CD14-positive monocyte (primary cell): ENCODE data around the gene YDJC. TPM values are rescaled to one million over a fixed set of nuclear protein-coding genes. Genes with fewer than 3 reads are reported as not detected.

Experiments used
- DNase-seq, 3 donors: peaks; one replicate each; pipeline ENCODE4 v3.0.0-alpha.2; 2011 to 2022
- H2AFZ ChIP-seq: 2 replicates; pipeline ENCODE4 v1.6.0; 2012; ENCODE audit warnings: mild to moderate bottlenecking, low read depth, low read length, inconsistent platforms; ENCODE audit not compliant: insufficient read depth, poor library complexity, severe bottlenecking
- H3K27ac ChIP-seq, 2 donors: 1 replicate in 1 of 2; 2 replicates in 1 of 2; pipeline ENCODE4 v1.5.1; 2012 to 2013; ENCODE audit warnings: low read length in 2 of 2, control low read depth in 1 of 2, inconsistent platforms in 1 of 2, low read depth in 1 of 2, mild to moderate bottlenecking in 1 of 2
- H3K27me3 ChIP-seq, 2 donors: one replicate each; pipeline versions ENCODE4 v1.6.0 to v1.6.1; 2011 to 2013; ENCODE audit warnings: low read length in 2 of 2; ENCODE audit not compliant: control insufficient read depth in 2 of 2, insufficient read depth in 2 of 2
- H3K36me3 ChIP-seq, 2 donors: replicated peaks in 1 of 2; 1 replicate in 1 of 2; 2 replicates in 1 of 2; pipeline versions ENCODE4 v1.5.1 to v1.6.1; 2012 to 2013; ENCODE audit warnings: low read length in 2 of 2, control low read depth in 1 of 2, inconsistent platforms in 1 of 2, mild to moderate bottlenecking in 1 of 2; ENCODE audit not compliant: insufficient read depth in 2 of 2, control insufficient read depth in 1 of 2
- H3K4me1 ChIP-seq, 2 donors: 1 replicate in 1 of 2; 2 replicates in 1 of 2; pipeline versions ENCODE4 v1.5.1 to v1.6.1; 2012 to 2013; ENCODE audit warnings: low read length in 2 of 2, control low read depth in 1 of 2, inconsistent platforms in 1 of 2, mild to moderate bottlenecking in 1 of 2, moderate library complexity in 1 of 2; ENCODE audit not compliant: insufficient read depth in 2 of 2, control insufficient read depth in 1 of 2
- H3K4me2 ChIP-seq: replicated peaks from 2 replicates; pipeline ENCODE3; 2012; ENCODE audit warnings: low read length, moderate library complexity, mild to moderate bottlenecking; ENCODE audit not compliant: poor library complexity, severe bottlenecking; ENCODE audit errors: extremely low read depth
- H3K4me3 ChIP-seq, 3 experiments: fragments of 200-600 bp in 1 of 3; sonication (generic) in 1 of 3; replicated peaks in 1 of 3; 1 replicate in 2 of 3; 2 replicates in 1 of 3; pipeline ENCODE4 v1.5.1; 2011 to 2013; ENCODE audit warnings: low read length in 3 of 3, mild to moderate bottlenecking in 3 of 3, control low read depth in 2 of 3, low read depth in 2 of 3, inconsistent platforms in 1 of 3, moderate library complexity in 1 of 3
- H3K79me2 ChIP-seq: 2 replicates; pipeline ENCODE4 v1.6.0; 2012; ENCODE audit warnings: mild to moderate bottlenecking, control low read depth, inconsistent platforms, low read length, moderate library complexity; ENCODE audit not compliant: insufficient read depth
- H3K9ac ChIP-seq: 2 replicates; pipeline ENCODE4 v1.6.0; 2017; ENCODE audit warnings: low read length, mild to moderate bottlenecking; ENCODE audit not compliant: insufficient read depth, poor library complexity, severe bottlenecking
- H3K9me3 ChIP-seq, 2 donors: replicated peaks in 1 of 2; 1 replicate in 1 of 2; 2 replicates in 1 of 2; pipeline versions ENCODE4 v1.5.1 to v1.6.1; 2012 to 2013; ENCODE audit warnings: low read length in 2 of 2, control low read depth in 1 of 2; ENCODE audit not compliant: control insufficient read depth in 1 of 2, insufficient read depth in 1 of 2
- H4K20me1 ChIP-seq: 2 replicates; pipeline ENCODE4 v1.6.0; 2012; ENCODE audit warnings: mild to moderate bottlenecking, low read length, control low read depth, moderate library complexity; ENCODE audit not compliant: insufficient read depth
- H3K27ac Mint-ChIP-seq, 7 donors: one replicate each; pipeline ENCODE4 v1.8.0; 2020; ENCODE audit warnings: mild to moderate bottlenecking in 7 of 7, mixed read lengths in 7 of 7, moderate library complexity in 6 of 7, inconsistent platforms in 2 of 7
- H3K27me3 Mint-ChIP-seq, 3 donors: one replicate each; pipeline ENCODE4 v1.8.0; 2021 to 2022; ENCODE audit warnings: low read depth in 3 of 3, mild to moderate bottlenecking in 3 of 3, mixed read lengths in 3 of 3, moderate library complexity in 3 of 3, inconsistent platforms in 1 of 3
- H3K36me3 Mint-ChIP-seq, 2 donors: one replicate each; pipeline ENCODE4 v1.8.0; 2020; ENCODE audit warnings: mixed read lengths in 2 of 2, inconsistent platforms in 1 of 2, mild to moderate bottlenecking in 1 of 2
- H3K4me1 Mint-ChIP-seq: one replicate; pipeline ENCODE4 v1.8.0; 2020; ENCODE audit warnings: mild to moderate bottlenecking, mixed read lengths
- H3K4me3 Mint-ChIP-seq, 2 donors: one replicate each; pipeline ENCODE4 v1.8.0; 2020; ENCODE audit warnings: mild to moderate bottlenecking in 2 of 2, mixed read lengths in 2 of 2, moderate library complexity in 1 of 2
- H3K9me3 Mint-ChIP-seq, 7 donors: one replicate each; pipeline ENCODE4 v1.8.0; 2020 to 2022; ENCODE audit warnings: mixed read lengths in 7 of 7, mild to moderate bottlenecking in 6 of 7, moderate library complexity in 6 of 7, inconsistent platforms in 2 of 7
- CTCF ChIP-seq: fragments of 200-600 bp; IDR thresholded peaks from one replicate; pipeline ENCODE4 v1.8.0; 2022; ENCODE audit warnings: antibody characterized with exemption, mild to moderate bottlenecking
- WGBS: methylation state at CpG from one replicate; pipeline ENCODE4 v1.1.5; 2013; ENCODE audit warnings: missing lambda C conversion rate; ENCODE audit not compliant: insufficient coverage; 5-methylcytosine and 5-hydroxymethylcytosine counted together
- intact Hi-C, 2 donors: fragments of 100-400 bp; cut with micrococcal nuclease; formaldehyde crosslinking; loops; one replicate each; pipeline versions ENCODE4 v1.15.0 to v1.15.1; 2023
- polyA plus RNA-seq, 3 donors: library from polyadenylated mRNA; depleted of rRNA in 1 of 3; unstranded in 2 of 3; stranded (reverse) in 1 of 3; fragments of 300-500 nt in 2 of 3; fragments of >200 nt in 1 of 3; fragmentation: Illumina TruSeq in 2 of 3; gene quantifications; 1 replicate in 2 of 3; 2 replicates in 1 of 3; pipeline ENCODE4 v1.2.3, GENCODE V29; 2012 to 2021

YDJC gene
- polyA plus RNA-seq, 3 donors = 26.5 to 32.9 (median 26.7) TPM

DNA sequence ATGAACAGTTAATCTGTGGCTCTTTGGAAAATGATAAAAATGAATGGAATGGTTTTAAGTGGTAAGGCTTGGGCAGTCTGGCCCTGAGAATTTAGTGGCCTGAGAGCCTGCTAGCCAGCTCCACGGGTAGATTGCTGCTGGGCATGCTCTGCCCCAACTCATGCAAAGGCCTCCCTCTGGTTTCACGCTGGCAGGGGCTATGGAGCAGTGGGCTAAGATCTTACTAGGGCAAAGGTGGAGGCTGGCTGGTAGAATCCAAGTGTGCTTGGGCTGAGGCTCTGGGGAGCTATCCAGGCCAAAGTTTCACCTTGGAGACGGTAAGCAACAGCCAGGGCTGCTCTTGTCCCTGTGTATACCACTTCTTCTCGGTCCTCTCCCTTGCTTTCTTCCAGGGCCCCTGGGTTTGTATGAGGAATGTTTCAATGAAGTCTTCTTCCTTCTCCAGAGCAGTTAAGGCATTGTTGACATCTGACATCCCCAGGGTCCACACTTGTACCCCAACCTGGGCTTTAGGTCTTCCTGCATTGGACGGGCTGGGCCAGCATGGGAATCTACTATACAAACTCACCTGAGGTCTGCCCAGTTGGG is 34.9 kb downstream of the YDJC start:
- Mint-ChIP-seq H3K4me3 (peak overlapping the region in 1 of 2 donors; percentile 31), H3K9me3 (peaks cover 0 to 1% (median 0%) of the 10 kb centered on the region in 7 donors), H3K27ac (peak overlapping the region in 2 of 7 donors; percentile 16 to 69), H3K36me3 (peaks cover 49 to 74% of the 10 kb centered on the region in 2 donors), H3K4me1 (peaks cover 29% of the 10 kb centered on the region), H3K27me3 (peaks cover 0 to 3% (median 0%) of the 10 kb centered on the region in 3 donors)
- Histone ChIP-seq H2AFZ (no peak overlapping the region), H3K79me2 (peaks cover 100% of the 10 kb centered on the region), H3K27me3 (no peaks in the 10 kb centered on the region), H3K9me3 (no peaks in the 10 kb centered on the region), H3K4me2 (no peak overlapping the region), H3K27ac (no peak overlapping the region), H3K4me1 (no peaks in the 10 kb centered on the region), H3K36me3 (peaks cover 31 to 76% of the 10 kb centered on the region in 2 donors), H3K9ac (no peak overlapping the region), H3K4me3 (no peak overlapping the region), H4K20me1 (peaks cover 100% of the 10 kb centered on the region)
- no peak for TF ChIP-seq CTCF
- 94% methylated on average over 2 of the region's 5 CpGs for WGBS
- DNase-seq = no peak
- intact Hi-C loops = no loop called here

DNA sequence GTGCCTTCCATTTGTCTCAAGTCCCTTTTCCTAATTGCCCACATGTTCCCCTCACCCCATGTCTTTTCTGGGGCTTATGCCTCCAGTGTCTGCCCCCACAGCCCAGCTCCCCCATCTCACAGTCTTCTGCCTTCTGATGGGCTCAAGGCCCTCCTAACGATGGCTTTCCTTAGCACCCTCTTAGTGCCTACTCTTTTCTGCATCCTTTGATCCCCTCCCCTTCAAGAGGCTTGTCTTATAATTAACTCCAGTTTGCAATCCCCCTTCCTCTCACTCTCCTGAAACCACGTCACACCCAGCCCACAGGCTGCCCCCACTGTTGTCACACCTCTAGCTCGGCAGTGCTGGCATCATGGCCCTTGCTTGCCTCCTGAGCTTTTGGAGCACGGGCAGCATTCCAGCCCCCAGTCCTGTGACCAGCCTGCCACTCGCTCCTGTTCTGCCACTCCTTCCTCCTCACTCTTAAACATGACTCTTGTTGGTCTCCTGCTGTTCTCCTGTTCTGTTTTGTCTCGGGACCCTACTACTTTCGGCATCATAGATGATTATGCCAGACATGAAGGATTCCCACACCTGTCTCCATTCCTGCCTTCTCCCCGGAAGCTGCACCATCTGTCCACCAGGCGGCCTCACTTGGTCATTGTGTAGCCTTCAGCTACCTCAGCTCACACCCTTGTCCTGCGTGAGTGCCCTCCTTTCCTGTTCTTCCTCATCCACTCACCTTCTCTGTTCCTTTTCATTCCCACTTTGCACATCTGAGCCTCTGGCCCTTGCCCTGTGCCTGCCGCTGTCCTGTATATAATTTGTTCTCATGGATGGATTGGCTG is 36.2 kb downstream of the YDJC start:
- peak overlapping the region in 3 of 7 donors; percentile 21 to 34 (median 24) for H3K27ac Mint-ChIP-seq
- 92% methylated on average over 10 of the region's 11 CpGs for WGBS
- peaks cover 38% of the 10 kb centered on the region for H3K4me1 Mint-ChIP-seq
- peaks cover 0 to 3% (median 0%) of the 10 kb centered on the region in 3 donors for H3K27me3 Mint-ChIP-seq
- no peak overlapping the region for H3K4me3 Mint-ChIP-seq
- Histone ChIP-seq H3K9ac (no peak overlapping the region), H3K4me3 (no peak overlapping the region), H3K79me2 (peaks cover 100% of the 10 kb centered on the region), H4K20me1 (peaks cover 99% of the 10 kb centered on the region), H3K27ac (peak overlapping the region in 1 of 2 donors; percentile 23), H3K36me3 (peaks cover 31 to 72% of the 10 kb centered on the region in 2 donors), H3K4me1 (no peaks in the 10 kb centered on the region), H3K9me3 (no peaks in the 10 kb centered on the region), H2AFZ (no peak overlapping the region), H3K4me2 (no peak overlapping the region), H3K27me3 (no peaks in the 10 kb centered on the region)
- peak; percentile 21 for TF ChIP-seq CTCF
- DNase-seq = no peak
- intact Hi-C loops = no loop called here
- H3K9me3 Mint-ChIP-seq = no peaks in the 10 kb centered on the region
- H3K36me3 Mint-ChIP-seq = peaks cover 42 to 68% of the 10 kb centered on the region in 2 donors
